GM12878 (cell line): Measurements from ENCODE around the gene TEKT2. TPM values are rescaled to one million over a fixed set of nuclear protein-coding genes. Genes with fewer than 3 reads are reported as not detected.

ENCODE experiments used
- ATAC-seq: fragments of 200-7000 bp; cut with Tn5 transposase; 3 replicates; pipeline ENCODE4 v1.9.1; 2020; ENCODE audit warnings: mild to moderate bottlenecking, moderate library complexity
- BruUV-seq: library from RNA; stranded (reverse); fragments of 400-500 nt; replicated peaks from 2 replicates; lab custom pipeline; 2021; lab: Mats Ljungman, UMichigan
- CTCF ChIA-PET: fragments of 300-600 bp; sonication (Branson Sonifier 250); formaldehyde crosslinking; extraction: SDS; loops from one replicate; lab custom pipeline; 2021; ENCODE audit warnings: inconsistent platforms; lab: Yijun Ruan, JAX
- POLR2A ChIA-PET: fragments of 350-600 bp; formaldehyde crosslinking; extraction: SDS; loops from one replicate; lab custom pipeline; 2021; ENCODE audit warnings: inconsistent platforms; lab: Charles Lee
- RAD21 ChIA-PET: fragments of 300-600 bp; sonication (Branson Sonifier 250); formaldehyde crosslinking; loops from one replicate; lab custom pipeline; 2023; ENCODE audit warnings: antibody characterized with exemption; ENCODE audit not compliant: unreplicated experiment; lab: Charles Lee
- SMC1A ChIA-PET: fragments of 300-600 bp; sonication (Branson Sonifier 250); formaldehyde crosslinking; loops from one replicate; lab custom pipeline; 2023; ENCODE audit not compliant: unreplicated experiment, uncharacterized antibody; lab: Charles Lee
- DNase-seq: peaks from one replicate; pipeline ENCODE4 v3.0.0-alpha.2; 2011; ENCODE audit warnings: low read depth, low spot score
- FAIRE-seq: peaks from 3 replicates; lab custom pipeline; 2011; peaks lifted over from hg19 to GRCh38; lab: Jason Lieb, UNC
- H2AFZ ChIP-seq: 2 replicates; pipeline ENCODE4 v1.6.0; 2011; ENCODE audit warnings: low read depth, low read length, control low read depth; ENCODE audit not compliant: control insufficient read depth
- H3K27ac ChIP-seq: 2 replicates; pipeline ENCODE4 v1.5.1; 2011; ENCODE audit warnings: control low read depth; ENCODE audit not compliant: control insufficient read depth, insufficient read depth
- H3K27me3 ChIP-seq, 2 experiments: replicated peaks in 1 of 2; 2 replicates each; pipeline versions ENCODE4 v1.6.0 to v1.6.1; 2011; ENCODE audit warnings: low read length in 1 of 2; ENCODE audit not compliant: control insufficient read depth in 2 of 2, insufficient read depth in 2 of 2
- H3K36me3 ChIP-seq, 2 experiments: 2 replicates each; pipeline ENCODE4 v1.5.1; 2011; ENCODE audit warnings: low read length in 1 of 2; ENCODE audit not compliant: control insufficient read depth in 2 of 2, insufficient read depth in 2 of 2
- H3K4me1 ChIP-seq: 2 replicates; pipeline ENCODE4 v1.6.1; 2011; ENCODE audit warnings: mild to moderate bottlenecking, low read length, moderate library complexity, mixed read lengths; ENCODE audit not compliant: control insufficient read depth, insufficient read depth
- H3K4me2 ChIP-seq: 2 replicates; pipeline ENCODE4 v1.6.0; 2011; ENCODE audit warnings: control low read depth; ENCODE audit not compliant: control insufficient read depth, insufficient read depth
- H3K4me3 ChIP-seq: fragments of 200-600 bp; sonication (generic); 2 replicates; pipeline ENCODE4 v1.5.1; 2016
- H3K79me2 ChIP-seq: 2 replicates; pipeline ENCODE4 v1.6.0; 2011; ENCODE audit warnings: low read length; ENCODE audit not compliant: control insufficient read depth, insufficient read depth
- H3K9ac ChIP-seq: 2 replicates; pipeline ENCODE4 v1.8.0; 2011; ENCODE audit warnings: low read length, control low read depth, mixed read lengths; ENCODE audit not compliant: control insufficient read depth, insufficient read depth
- H3K9me3 ChIP-seq: replicated peaks from 3 replicates; pipeline ENCODE4 v1.5.1; 2011; ENCODE audit warnings: mild to moderate bottlenecking, low read length; ENCODE audit not compliant: control insufficient read depth, insufficient read depth
- H4K20me1 ChIP-seq: 2 replicates; pipeline ENCODE4 v1.6.0; 2011; ENCODE audit not compliant: control insufficient read depth, insufficient read depth
- BACH1 ChIP-seq: fragments of 450-650 bp; IDR thresholded peaks from 2 replicates; pipeline ENCODE4 v1.6.1; 2017; ENCODE audit warnings: mild to moderate bottlenecking, borderline replicate concordance
- EP300 ChIP-seq, 2 experiments: fragments of 150-350 bp in 1 of 2; IDR thresholded peaks; 2 replicates each; pipeline ENCODE4 v1.6.1; 2011 to 2012; ENCODE audit warnings: low read depth in 2 of 2, low read length in 2 of 2, borderline replicate concordance in 1 of 2, improper control_type of control experiment in 1 of 2, inconsistent platforms in 1 of 2; ENCODE audit not compliant: control insufficient read depth in 1 of 2
- JUNB ChIP-seq: IDR thresholded peaks from 2 replicates; pipeline ENCODE4 v1.6.1; 2016; ENCODE audit warnings: antibody characterized with exemption, mild to moderate bottlenecking
- LARP7 ChIP-seq: fragments of 450-650 bp; IDR thresholded peaks from 2 replicates; pipeline ENCODE4 v1.6.1; 2017; ENCODE audit warnings: mild to moderate bottlenecking
- POLR2A ChIP-seq: IDR thresholded peaks from 2 replicates; pipeline ENCODE4 v1.6.1; 2011; ENCODE audit warnings: low read depth, mild to moderate bottlenecking, low read length
- POLR2AphosphoS2 ChIP-seq: IDR thresholded peaks from 2 replicates; pipeline ENCODE4 v1.6.1; 2011; ENCODE audit warnings: low read depth, mild to moderate bottlenecking, low read length, improper control_type of control experiment, moderate library complexity
- RAD21 ChIP-seq: IDR thresholded peaks from 2 replicates; pipeline ENCODE4 v1.6.1; 2011; ENCODE audit warnings: mild to moderate bottlenecking, low read depth, low read length, moderate library complexity; ENCODE audit not compliant: insufficient read depth
- TAF1 ChIP-seq: IDR thresholded peaks from 2 replicates; pipeline ENCODE4 v1.6.1; 2011; ENCODE audit warnings: mild to moderate bottlenecking, low read depth, low read length, borderline replicate concordance
- TARDBP ChIP-seq: IDR thresholded peaks from 2 replicates; pipeline ENCODE4 v1.6.1; 2016; ENCODE audit warnings: borderline replicate concordance
- ZNF274 ChIP-seq: IDR thresholded peaks from one replicate; pipeline ENCODE4 v1.8.0; 2011; ENCODE audit not compliant: insufficient read length, insufficient read depth
- WGBS: methylation state at CpG from one replicate; pipeline ENCODE4 v1.1.6; 2016; ENCODE audit warnings: low lambda C conversion rate; ENCODE audit not compliant: insufficient replicate concordance, insufficient coverage; ENCODE audit errors: missing lambda C conversion rate; 5-methylcytosine and 5-hydroxymethylcytosine counted together
- in situ Hi-C: fragments of 300-500 bp; cut with MboI; formaldehyde crosslinking; loops from 9 replicates; pipeline ENCODE4 v1.14.3; 2018; ENCODE audit warnings: mixed read lengths
- intact Hi-C: fragments of 100-400 bp; cut with micrococcal nuclease; formaldehyde crosslinking; loops from one replicate; pipeline ENCODE4 v1.14.2; 2022; ENCODE audit not compliant: unreplicated experiment
- polyA plus RNA-seq, 11 experiments: library from polyadenylated mRNA; depleted of rRNA in 4 of 11; unstranded in 6 of 11; stranded (reverse) in 5 of 11; fragments of >200 nt; fragmentation: Nextera tagmentation in 4 of 11; fragmentation: Illumina TruSeq in 1 of 11; extraction: Ambion mirVana in 4 of 11; extraction: Trizol in 1 of 11; gene quantifications; 1 replicate in 1 of 11; 2 replicates in 10 of 11; pipeline versions ENCODE4 v1.2.1 to v1.2.3, GENCODE V29; 2011 to 2016; ENCODE audit warnings: inconsistent platforms in 2 of 11, missing spikeins in 2 of 11, low read depth in 1 of 11
- total RNA-seq, 4 experiments: library from RNA; depleted of rRNA in 3 of 4; stranded (reverse); fragments of >200 nt in 3 of 4; fragmentation: Illumina TruSeq in 1 of 4; extraction: Trizol in 1 of 4; gene quantifications; 2 replicates each; pipeline versions ENCODE4 v1.2.1 to v1.2.3, GENCODE V29; 2013 to 2021
- TF ChIP-seq, protein P1 (sequence below), 3 experiments: IDR thresholded peaks in 2 of 3; conservative IDR thresholded peaks in 1 of 3; 2 replicates each; pipeline ENCODE4 v1.5.1; 2011; ENCODE audit warnings: low read depth in 3 of 3, low read length in 3 of 3, mild to moderate bottlenecking in 3 of 3, control low read depth in 2 of 3, moderate library complexity in 2 of 3, inconsistent platforms in 1 of 3, mixed read lengths in 1 of 3; ENCODE audit not compliant: control insufficient read depth in 2 of 3, insufficient read depth in 1 of 3; ENCODE audit errors: extremely low read depth in 1 of 3

Gene TEKT2
- total and polyA plus RNA-seq, 10 of the 15 experiments (the other 5 are each of a cell fraction or from before 2014, with no cell fraction given): 0.07 to 0.13 TPM; not detected in 8

DNA sequence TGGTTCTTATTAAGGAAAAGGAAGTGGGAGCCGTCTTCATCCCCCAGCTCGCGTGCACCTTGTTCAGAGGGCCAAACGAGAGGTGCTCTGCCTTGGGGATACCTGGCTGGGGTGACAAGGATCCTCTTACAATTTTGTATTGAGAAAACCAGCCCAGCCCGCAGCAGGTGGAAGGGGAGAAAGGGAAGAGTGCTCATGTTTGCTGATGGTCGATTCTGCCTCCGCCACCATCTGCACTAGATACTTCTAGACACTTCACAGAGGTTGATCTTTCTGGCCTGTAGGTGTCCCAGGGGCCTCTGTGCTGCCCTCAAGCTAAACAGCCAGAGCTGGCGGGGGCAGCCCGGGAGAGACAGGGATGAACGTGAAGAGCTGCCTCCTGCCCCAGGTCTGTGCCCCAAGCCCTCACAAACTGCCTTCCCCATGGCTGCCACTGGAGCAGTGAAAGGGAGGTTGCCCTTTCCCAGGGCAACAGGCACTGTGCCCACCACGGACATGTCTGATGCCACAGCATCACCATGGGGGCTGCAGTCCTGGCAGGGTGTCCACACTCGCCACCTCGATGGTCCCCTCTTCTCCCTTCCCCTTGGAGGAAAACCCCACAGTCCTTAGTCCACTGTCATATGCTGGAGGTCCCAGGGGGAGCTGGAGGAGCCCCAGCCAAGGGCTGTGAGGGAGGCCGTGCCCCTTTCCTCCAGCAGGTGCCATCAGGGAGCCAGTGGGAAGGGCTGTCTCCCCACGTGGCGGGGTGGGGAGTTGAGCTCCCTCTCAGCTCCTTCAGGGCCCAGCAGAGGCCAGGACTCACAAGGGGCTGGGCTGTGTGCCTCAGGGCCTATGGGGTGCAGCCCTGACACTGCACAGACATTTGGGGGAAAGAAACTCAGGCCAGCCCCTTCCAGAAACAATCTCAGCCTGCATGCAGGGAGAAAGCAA lies 12.9 kb downstream of the TEKT2 start:
- ATAC-seq (peak; percentile 61), DNase-seq (no peak), FAIRE-seq (no peak)
- in situ Hi-C loops: no loop called here
- no peaks in the 10 kb centered on the region for H4K20me1 ChIP-seq
- ChIA-PET POLR2A (no interaction called here), CTCF (interaction anchor here (0.6 to 2.6 kb wide), 7 partner anchors 38 to 325 kb away, joined by 3 to 9 read pairs (median 4); partner anchors contain the start of genes THRAP3 and TRAPPC3), RAD21 (interaction anchor here (0.8 kb wide), 1 partner anchor 53 kb away, joined by 3 read pairs; no protein-coding TSS in a partner anchor), SMC1A (interaction anchor here (1.5 kb wide), 1 partner anchor 38 kb away, joined by 5 read pairs; no protein-coding TSS in a partner anchor)
- no peak overlapping the region for H3K27ac ChIP-seq
- H3K9ac ChIP-seq: no peak overlapping the region
- no peak overlapping the region for H2AFZ ChIP-seq
- intact Hi-C loops: loop anchor here (5.0 kb wide), 1 partner anchor 326 kb away; no protein-coding TSS in a partner anchor
- no peaks in the 10 kb centered on the region for H3K27me3 ChIP-seq
- no peaks in the 10 kb centered on the region for H3K4me1 ChIP-seq
- no peak overlapping the region for H3K4me3 ChIP-seq
- WGBS: 80% methylated on average over 16 of the region's 16 CpGs
- no peaks in the 10 kb centered on the region for H3K9me3 ChIP-seq
- no peaks in the 10 kb centered on the region; the same call in 1 of the 2 replicates for H3K79me2 ChIP-seq
- BruUV-seq: no TSS peak
- TF ChIP-seq ZNF274 (no peak), RAD21 (0 out of 2 replicates have a peak, but pooled peaks have one; percentile 6), POLR2A (peak; percentile 36), BACH1 (no peak), POLR2AphosphoS2 (0 out of 2 replicates have a peak, but pooled peaks have one; percentile 14), TARDBP (no peak), JUNB (no peak), TAF1 (no peak), EP300 (IDR thresholded peaks at IDR 0.05; ENCODE audit: borderline replicate concordance in 1 of 2, control insufficient read depth in 1 of 2, low read depth in 2 of 2, low read length in 2 of 2) (no peak), LARP7 (no peak)
- TF ChIP-seq, protein P1, sequence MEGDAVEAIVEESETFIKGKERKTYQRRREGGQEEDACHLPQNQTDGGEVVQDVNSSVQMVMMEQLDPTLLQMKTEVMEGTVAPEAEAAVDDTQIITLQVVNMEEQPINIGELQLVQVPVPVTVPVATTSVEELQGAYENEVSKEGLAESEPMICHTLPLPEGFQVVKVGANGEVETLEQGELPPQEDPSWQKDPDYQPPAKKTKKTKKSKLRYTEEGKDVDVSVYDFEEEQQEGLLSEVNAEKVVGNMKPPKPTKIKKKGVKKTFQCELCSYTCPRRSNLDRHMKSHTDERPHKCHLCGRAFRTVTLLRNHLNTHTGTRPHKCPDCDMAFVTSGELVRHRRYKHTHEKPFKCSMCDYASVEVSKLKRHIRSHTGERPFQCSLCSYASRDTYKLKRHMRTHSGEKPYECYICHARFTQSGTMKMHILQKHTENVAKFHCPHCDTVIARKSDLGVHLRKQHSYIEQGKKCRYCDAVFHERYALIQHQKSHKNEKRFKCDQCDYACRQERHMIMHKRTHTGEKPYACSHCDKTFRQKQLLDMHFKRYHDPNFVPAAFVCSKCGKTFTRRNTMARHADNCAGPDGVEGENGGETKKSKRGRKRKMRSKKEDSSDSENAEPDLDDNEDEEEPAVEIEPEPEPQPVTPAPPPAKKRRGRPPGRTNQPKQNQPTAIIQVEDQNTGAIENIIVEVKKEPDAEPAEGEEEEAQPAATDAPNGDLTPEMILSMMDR (IDR thresholded peaks at IDR 0.05 in 2 of 3, conservative IDR thresholded peaks at IDR 0.05 in 1 of 3; ENCODE audit: control insufficient read depth in 2 of 3, extremely low read depth in 1 of 3, insufficient read depth in 1 of 3, low read depth in 3 of 3, low read length in 3 of 3): peak in 2 of 3 experiments; percentile 21 to 35; a peak in 1 of 6 replicates
- H3K4me2 ChIP-seq: no peak overlapping the region
- peaks cover 12 to 18% of the 10 kb centered on the region in 2 experiments for H3K36me3 ChIP-seq
